ENCODE results near the gene DCLK1.

- TF ChIP-seq POLR2A (IDR thresholded peaks at IDR 0.05) (no peak), CTCF (IDR thresholded peaks at IDR 0.05) (no peak)
Observed at GRCh38 chr13:35956074-35956473, 175.1 kb downstream of the DCLK1 start.

All from uterus (tissue), 2 donors.